Activated gamma-delta T cell treated with Interleukin-2 at 50 U/mL for 16 hours (primary cell): ENCODE measurements around the gene GPR89B.
"Not testable (repeated sequence)": the region's sequence is repeated elsewhere in the genome, so short reads cannot be mapped to it uniquely, and the experiment has no call there.

Experiments used
- DNase-seq: peaks from one replicate; pipeline ENCODE4 v3.0.0-alpha.2; 2020

The GPR89B gene

DNA sequence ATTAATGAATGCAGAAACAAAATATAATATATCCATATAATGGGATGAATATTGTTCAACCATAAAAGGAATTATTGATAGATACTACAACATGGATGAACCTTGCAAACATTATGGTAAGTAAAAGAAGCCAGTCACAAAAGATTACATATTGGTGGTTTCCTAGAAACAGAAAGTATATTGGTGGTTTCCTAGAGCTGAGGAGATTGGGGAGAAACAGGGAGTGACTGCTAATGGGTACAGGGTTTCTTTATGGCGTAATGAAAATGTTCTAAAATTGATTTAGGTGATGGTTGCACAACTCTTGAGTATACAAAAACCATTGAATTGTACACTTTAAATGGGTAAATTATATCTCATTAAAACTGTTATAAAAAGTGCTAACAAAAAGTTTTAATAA is 14.3 kb downstream of the GPR89B start:
- not testable (repeated sequence) for DNase-seq

DNA sequence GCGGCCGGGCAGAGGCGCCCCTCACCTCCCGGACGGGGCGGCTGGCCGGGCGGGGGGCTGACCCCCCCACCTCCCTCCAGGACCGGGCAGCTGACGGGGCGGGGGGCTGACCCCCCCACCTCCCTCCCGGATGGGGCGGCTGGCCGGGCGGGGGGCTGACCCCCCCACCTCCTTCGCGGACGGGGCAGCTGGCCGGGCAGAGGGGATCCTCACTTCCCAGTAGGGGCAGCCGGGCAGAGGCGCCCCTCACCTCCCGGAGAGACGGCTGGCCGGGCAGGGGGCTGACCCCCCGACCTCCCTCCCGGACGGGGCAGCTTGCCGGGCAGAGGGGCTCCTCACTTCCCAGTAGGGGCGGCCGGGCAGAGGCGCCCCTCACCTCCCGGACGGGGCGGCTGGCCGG is 21.3 kb downstream of the GPR89B start:
- DNase-seq = not testable (repeated sequence)

DNA sequence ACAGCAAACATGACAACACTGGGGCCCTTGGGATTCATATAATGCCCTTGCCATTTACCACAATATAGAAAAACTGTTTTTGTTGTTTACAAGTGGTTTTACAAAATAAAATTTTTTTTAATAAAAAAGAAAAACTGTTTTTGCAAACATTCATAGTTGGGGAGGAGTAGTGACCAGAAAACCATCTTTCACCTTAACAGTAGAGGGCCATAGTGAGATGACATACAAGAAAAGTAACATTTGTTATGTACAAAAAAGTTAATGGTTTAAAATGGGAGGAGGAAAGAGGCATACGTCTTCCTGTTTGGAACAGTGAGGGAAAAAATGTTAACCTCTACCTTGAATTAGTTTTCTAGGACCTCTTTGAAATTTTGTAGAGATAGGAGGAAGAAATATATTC is 30.7 kb downstream of the GPR89B start:
- DNase-seq = not testable (repeated sequence)

DNA sequence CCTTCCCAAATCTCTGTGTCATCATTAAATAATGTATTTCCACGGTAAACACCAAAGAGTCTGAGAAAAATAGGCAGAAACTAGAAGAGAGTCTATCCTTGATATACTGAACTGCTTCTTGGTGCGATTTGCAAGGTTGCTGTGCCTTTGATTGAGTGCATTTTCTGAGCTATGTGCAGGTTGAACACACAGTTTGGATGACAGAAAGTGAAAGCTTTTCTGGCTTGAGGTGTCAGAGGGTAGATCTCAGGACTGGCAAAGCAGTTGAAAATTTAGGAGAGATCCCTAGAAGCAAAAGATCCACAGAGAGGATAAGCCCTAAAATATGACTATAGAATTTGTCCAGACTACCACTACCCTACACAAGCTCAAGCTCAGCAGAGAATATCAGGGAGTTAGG is 31.5 kb downstream of the GPR89B start:
- DNase-seq = not testable (repeated sequence)

DNA sequence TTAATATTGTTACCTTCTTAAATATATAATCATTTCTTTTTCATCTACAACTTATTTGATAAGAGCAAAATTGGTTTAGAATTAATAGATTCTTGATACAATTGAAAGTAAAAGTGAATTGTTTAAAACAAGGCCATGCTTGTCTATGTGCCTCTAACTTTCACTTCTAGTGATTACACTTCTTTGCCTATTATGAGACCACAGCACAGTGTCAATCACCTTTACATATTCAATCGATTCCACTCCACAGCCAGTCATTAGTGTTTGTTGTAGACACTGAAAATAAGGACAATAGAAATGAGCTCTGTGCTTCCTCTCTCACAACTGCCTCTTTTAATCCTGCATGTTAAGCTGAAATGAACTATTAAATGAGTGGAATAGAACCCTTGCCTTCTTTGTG is 36.4 kb downstream of the GPR89B start:
- not testable (repeated sequence) for DNase-seq

DNA sequence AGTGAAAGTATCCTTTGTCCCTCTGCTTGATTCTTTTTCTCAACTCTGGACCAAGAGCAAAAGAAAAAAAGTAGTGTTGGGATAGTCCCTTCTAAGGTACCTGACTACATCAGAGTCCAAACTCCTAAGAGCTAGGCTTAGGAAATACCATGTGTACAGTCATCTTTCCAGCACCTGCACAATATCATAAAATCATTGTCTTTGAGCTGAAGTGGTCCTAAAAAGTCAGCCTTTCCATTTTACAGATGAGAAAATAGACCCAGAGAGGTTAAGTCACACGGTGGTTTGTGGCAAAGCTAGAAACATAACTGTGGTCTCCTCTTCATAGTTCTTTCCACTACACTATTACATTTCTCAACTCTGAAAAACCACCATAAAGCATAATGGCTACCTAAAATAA is 38.4 kb downstream of the GPR89B start:
- not testable (repeated sequence) for DNase-seq

DNA sequence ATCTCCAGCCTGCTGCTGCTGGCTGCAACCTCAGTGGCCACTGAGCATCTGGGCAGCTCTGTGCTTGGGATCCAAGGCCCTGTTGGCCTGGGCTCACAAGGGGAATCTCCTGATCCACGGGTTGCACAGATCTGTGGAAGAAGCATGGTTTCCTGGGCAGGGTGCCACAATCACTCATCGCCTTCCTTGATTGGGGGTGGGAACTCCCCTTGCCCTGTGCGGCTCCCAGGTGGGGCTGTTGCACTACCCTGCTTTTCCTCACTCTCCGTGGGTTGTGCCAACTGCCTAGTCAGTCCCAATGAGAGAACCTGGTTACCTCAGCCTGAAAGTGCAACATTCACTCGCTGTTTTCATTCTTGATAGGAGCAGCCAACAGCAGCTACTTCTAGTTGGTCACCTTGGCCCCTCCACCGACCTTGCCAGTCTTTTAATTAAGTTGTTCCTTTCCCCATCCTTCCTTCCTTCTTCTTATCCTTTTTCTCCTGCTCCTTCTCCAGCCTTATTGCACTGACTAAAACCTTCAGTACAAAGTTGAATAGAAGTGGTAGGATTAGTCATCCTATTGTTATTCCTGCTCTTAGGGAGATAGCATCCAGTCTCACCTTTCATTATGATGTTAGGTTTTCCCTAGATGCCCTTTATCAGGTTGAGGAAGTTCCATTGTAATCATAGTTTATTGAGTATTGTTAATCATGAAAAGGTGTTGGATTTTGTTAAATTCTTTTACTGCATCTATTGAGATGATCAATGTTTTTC is 50.9 kb downstream of the GPR89B start:
- not testable (repeated sequence) for DNase-seq

DNA sequence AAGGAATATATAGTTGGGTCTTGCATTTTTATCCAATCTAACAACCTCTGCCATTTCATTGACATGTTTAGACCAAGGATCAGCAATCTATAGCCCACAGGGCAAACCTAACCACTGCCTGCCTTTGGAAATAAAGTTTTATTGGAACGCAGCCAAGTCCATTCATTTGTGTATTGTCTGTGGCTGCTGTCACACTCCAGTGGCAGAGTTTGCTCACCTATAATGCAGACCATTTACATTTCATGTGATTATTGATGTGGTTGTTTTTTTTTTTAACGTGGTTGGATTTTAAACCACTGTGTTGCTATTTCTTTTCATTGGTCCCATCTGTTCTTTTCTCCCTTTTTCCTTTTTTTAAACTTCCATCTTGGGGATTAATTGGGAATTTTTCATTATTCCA is 57.2 kb downstream of the GPR89B start:
- DNase-seq = not testable (repeated sequence)

DNA sequence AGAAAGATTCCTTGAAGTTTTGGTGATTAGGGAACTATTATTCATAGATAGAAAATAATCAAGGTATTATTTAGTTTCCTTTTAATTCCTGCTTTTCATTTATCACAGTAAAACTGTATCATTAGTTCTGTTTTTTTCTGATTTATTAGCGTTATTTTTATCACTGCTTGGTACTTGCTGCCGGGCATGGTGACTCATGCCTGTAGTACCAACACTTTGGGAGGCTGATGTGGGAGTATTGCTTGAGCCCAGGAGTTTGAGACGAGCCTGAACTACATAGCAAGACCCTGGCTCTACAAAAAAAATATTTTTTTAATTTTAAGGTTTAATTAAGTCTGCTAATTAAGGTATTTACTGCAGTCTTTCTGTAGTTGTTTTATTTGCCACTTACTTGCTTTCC is 59.7 kb downstream of the GPR89B start:
- DNase-seq = not testable (repeated sequence)

DNA sequence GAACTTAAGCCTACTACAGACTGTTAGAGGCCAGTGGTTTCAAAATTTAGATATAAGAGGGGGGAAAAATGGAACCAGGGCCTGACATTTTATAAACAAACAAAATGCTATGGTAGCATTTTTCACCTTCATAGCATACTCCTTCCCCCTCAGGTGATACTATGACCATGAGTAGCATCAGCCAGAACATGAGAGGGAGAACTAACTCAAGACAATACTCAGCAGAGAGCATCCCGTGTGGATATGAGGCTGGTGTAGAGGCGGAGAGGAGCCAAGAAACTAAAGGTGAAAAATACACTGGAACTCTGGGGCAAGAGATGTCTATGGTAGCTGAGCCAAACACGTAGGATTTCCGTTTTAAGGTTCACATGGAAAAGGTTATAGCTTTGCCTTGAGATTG is 64.7 kb downstream of the GPR89B start:
- DNase-seq = not testable (repeated sequence)

DNA sequence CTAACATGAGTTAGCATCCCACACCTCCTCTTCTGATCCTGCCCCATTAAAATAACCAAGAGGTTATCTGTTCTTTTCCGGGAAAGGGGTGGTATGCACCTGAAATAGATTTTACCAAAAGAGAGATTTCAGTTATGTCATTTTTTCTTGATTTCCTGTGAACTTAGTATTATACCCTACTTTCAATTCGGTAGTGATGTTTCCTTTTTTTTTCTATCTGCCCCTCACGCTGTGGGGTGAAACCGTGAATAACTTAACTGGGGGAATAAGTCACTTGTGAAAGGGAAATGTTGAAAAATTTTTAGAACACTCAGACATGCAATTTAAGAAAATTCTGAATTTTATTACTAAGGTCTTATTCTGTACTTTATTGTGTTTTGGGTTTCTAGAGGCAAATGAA is 65.2 kb downstream of the GPR89B start:
- DNase-seq = not testable (repeated sequence)

DNA sequence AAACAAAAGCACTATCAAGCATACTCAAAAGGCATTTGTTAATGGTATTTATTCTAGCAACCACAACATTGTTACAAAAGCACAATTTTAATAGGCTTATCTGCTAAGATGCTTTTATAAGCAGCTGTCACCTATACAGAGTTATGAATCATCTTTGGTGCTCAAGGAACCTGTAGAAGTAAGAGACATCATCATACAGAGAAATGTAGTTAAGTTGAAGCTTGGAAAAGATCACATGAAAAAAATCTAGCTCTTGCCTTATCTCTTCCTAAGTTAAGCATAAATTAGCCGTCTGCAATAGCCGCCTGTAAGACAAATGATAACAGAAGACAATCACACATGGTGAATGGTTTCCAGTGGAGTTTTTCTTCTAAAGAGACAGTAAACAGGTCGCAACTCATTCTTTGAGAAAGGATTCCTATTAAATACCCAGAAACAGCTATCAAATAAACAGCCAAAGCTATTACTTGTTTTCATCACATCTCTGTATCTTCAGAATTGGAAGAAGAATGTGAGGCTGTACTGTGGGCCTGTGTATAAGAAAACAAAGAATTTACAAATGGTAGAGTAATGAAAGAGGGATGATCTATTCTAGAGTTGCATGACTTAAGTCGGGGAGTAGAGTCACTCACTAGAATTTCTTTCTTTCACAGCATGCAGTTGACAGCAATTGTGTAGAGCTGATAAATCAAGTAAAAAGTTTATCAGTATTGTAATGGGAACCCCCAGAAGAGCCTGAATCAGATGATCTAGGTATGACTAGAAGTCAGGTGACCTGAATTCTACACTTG is 65.8 kb downstream of the GPR89B start:
- DNase-seq = not testable (repeated sequence)

DNA sequence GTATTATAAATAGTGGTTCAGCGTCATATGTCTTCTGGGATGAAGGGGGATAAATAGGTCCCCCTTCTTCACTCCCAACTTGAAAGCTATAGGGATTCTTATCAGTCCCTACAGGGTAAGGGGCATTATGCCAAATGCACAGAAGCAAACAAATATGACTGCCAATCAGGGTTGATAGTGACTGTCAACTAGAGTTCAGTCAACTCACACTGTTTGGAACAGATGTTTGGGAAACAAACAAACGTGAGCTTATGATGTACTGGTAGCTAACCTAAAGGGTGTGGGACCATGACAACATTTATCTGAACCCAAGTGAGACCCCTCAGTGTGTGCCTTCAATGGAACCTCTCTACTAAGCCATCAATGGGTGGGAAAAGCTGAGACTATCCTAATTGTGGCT is 67.9 kb downstream of the GPR89B start:
- DNase-seq = not testable (repeated sequence)

DNA sequence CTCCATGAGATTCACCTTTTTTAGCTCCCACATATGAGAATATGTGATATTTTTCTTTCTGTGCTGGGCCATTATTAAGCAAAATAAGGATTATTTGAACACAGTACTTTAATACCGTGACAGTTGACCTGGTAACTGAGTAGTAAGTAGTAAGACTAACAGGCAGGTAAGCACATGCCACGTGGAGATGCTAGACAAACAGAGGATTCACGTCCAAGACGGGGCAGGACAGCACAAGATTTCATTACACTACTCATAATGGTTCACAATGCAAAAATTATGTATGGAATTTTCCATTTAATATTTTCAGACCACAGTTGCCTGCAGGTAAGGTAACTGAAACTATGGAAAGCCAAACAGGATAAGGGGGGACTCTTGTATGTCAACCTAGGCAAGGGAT is 79.5 kb downstream of the GPR89B start:
- not testable (repeated sequence) for DNase-seq

DNA sequence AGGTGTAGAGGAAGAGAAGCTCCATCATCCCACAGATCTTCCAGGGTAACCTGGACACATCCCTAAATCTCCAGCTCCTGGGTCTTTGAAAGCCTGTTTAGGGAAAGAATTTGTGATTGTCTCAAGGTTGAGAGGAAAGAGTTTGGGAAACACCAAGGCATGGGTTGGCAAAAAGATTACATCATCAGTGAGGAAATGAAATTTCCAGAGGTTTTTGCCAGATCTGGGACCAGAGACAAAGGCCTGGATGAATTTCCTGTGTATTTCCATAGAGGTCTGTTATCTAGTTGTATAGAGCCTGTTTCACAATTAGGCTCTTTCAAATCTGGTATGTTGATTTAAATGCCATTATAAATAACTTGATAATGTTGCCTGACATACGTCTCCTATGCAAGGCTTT is 82.3 kb downstream of the GPR89B start:
- no peak for DNase-seq

DNA sequence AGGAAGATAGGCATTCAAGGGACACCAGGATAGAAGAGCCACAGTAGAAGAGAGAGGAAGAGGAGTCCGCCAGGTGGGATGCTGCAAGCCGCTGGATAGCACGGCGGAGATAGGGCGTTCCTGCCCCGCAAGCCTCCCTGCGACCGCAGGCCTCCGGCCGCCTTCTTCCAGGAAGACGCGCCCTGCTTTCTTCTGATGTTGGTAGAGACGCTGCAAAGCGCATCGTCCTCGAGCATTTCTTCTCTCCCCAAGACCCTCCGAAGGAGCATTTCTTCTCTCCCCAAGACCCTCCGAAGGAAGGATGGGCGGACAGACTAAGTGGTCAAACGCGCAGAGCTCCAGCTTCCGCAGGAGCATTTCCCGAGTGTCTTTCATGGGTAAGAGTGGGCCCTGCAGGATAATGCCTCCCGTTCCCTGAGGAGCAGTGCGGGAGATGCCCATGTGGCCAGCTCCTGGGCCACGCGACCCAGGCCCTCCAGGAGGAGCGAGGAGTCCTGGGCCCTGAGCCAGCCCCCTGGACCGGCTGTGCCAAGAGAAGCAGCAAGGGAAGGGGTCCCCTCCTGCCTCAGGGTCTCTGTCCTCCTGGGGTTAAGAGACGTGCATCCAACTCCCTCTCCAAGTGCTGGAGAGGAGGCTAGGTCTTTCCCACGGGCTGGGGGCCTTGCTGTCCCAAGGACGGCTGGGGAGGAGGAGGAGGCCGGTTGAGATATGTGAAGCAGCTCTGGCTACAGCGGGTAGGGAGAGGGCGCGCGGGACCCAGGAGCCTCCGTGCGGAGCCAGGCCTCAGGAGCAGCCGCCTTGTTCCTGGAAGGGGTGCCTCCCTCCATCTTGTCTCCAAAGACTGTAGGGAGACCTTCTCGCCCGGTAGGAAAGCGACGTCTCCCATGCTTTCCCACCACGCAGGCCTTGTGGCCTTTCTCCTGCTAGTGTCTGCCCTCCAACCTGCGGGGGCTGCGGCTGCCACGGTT is 85.2 kb downstream of the GPR89B start:
- not testable (repeated sequence) for DNase-seq

DNA sequence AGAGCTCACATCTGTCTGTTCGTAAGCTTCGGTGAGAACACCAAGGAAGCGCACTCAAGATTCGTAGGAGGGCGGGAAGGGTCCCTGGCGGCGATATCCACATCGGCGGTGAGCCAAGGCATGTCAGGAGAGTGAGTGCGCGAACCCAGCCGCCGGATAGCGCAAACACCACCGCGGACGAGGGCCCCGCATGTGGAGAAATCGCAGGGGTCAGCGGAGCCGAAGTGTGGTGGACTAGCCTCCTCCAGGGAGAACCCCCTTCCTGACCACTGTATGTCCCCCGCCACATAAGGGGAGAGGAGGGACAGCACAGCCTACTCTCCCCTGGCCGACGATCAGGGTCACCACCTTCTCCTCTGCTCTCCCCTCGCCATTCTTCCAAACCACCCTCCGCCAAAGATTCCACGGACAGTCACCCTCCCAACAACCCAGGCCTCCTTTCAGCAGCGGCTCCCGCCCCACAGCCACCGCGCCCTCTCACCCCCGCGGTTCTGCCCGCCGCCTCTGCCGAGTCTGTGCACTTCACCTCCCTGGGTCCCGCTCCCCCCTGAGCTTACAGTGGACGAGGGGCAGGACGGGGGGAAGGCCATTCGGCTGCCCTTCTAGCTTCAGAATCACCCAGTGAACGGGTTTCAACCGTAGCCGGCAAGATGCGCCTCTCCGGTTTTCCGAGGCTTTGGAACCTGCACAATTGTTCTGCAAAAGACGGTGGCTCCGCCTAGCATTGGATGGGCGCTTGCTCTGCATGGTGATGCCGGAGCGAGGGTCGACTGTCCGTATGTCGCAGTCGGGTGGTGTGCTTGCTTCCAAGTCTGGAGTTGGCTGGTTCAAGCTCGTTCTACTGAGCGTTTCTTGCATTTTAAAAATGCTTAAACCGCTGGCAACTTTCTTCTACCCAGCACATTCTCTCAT is 86.3 kb downstream of the GPR89B start:
- DNase-seq = peak; percentile 3

DNA sequence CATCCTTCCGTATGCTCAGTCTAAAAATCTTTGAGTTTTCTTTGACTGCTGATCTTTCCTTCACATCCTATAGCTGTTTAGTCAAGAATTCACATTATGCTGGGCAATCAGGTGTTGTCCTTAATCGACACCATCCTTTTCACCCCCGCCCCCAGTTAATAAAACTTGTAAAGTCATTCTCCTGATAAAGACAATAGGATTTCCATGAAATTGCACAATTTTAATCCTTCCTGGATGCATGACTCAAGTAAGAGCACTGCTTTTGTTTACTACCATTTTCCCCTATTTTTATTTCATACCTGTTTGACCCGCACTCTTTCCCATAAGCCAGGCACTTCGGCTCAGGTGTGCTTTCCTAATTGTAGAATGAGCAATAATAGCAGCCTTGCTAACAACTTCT is 96.7 kb downstream of the GPR89B start:
- not testable (repeated sequence) for DNase-seq

DNA sequence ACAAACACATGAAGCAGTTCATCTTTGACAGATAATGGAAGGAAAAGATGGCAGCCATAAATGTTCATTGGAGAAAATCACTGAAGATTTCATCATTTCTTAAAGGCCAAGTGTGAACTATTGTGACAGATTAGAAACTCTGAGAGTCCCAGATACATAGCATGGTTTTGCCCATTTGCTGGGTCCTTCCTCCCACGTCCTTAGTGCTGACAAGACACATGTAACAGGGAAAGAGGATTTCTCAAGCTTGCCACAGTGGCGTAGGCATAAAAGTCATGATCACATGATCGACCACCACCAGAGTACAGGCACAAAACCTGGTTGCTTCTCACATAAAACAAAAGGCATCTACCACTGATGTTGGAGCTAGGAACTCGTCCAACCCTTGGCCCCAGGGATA is 98.8 kb downstream of the GPR89B start:
- not testable (repeated sequence) for DNase-seq

DNA sequence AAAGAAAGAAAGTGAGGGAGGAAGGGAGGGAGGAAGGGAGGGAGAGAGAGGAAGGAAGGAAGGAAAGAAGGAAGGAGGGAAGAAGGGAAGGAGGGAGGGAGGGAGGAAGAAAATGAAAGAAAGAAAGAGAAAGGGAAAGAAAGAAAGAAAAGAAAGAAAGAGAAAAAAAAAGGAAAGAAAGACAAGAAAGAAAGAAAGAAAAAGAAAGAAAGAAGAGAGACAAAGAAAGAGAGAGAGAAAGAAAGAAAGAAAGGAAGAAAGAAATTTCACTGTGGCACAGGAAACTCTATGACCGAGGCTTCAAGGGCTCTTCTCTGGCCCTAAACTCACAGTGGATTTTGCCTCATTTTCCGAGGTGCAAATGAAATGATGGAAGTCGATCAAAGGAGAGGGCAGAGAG is 104.0 kb downstream of the GPR89B start:
- DNase-seq = not testable (repeated sequence)

DNA sequence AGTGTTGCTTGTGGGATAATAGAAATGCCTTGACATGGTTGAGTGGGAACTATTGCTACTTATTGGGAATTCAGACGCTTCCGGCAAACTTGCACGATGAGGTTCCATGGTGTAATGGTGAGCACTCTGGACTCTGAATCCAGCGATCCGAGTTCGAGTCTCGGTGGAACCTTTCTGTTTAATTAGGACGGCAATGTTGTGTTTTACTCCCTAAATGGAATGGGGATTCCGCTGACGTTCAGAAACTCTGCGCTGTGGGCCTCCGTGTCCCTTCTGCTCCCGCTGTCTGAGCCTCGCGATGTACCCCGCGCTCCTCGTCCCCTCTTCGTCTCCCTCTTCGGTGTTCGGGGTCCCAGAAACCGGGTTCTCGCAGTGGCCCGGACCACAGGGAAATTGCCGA is 104.5 kb downstream of the GPR89B start:
- DNase-seq = not testable (repeated sequence)

DNA sequence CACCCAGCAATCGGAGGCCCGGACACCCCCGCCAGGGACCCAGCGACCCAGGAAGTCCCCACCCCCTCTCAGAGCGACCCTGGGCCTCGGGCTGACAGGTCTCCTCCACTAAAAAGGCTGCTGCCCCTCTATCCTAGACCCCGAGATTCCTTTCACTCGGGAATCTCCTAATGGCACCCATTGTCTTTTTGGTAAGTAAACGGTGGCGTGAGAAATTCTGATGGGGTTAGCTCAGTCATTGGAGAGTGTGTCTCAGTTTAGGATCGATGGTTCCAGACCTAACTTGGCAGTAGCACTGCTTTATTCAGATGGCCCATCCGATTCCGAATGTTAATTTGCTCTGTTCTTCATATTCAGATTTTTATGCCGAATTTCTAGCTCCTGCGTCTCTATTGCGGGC is 104.9 kb downstream of the GPR89B start:
- not testable (repeated sequence) for DNase-seq
